SU-DHL-6 (cell line): Measurements from ENCODE around the gene B4GALNT4.

Experiments
- EZH2phosphoT487 ChIP-seq: fragments of 200-600 bp; sonication (generic), shearing (Covaris generic); conservative IDR thresholded peaks from 2 replicates; pipeline ENCODE4 v1.6.1; 2018; ENCODE audit warnings: mild to moderate bottlenecking, antibody characterized with exemption, low read length, moderate library complexity, mixed read lengths
- TF ChIP-seq, protein P1 (sequence below): fragments of 200-600 bp; sonication (generic); IDR thresholded peaks from one replicate; pipeline ENCODE4 v1.5.1; 2017; ENCODE audit warnings: antibody characterized with exemption, mild to moderate bottlenecking, low read length, moderate library complexity; ENCODE audit not compliant: insufficient read depth, poor library complexity, severe bottlenecking

DNA sequence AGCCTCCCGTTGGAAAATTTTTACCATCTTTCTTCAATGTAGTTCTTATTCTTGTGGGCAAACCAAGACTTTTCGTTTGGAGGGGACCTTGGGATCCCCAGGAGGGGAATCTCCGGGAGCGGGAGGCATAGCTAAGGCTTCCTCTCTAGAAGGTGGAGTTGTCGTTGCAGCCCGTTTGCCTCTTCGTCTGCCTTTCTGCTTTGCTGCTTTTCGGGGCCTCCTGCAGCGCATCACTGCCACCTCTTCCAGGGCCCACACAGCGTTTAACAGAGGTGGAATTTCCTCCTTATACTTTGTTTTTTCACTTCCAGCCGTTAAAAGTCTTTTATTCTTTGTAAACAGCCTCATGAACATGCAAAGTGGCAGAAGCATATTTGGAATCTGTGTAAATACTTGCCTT lies 45.1 kb upstream of the B4GALNT4 start:
- TF ChIP-seq, protein P1, sequence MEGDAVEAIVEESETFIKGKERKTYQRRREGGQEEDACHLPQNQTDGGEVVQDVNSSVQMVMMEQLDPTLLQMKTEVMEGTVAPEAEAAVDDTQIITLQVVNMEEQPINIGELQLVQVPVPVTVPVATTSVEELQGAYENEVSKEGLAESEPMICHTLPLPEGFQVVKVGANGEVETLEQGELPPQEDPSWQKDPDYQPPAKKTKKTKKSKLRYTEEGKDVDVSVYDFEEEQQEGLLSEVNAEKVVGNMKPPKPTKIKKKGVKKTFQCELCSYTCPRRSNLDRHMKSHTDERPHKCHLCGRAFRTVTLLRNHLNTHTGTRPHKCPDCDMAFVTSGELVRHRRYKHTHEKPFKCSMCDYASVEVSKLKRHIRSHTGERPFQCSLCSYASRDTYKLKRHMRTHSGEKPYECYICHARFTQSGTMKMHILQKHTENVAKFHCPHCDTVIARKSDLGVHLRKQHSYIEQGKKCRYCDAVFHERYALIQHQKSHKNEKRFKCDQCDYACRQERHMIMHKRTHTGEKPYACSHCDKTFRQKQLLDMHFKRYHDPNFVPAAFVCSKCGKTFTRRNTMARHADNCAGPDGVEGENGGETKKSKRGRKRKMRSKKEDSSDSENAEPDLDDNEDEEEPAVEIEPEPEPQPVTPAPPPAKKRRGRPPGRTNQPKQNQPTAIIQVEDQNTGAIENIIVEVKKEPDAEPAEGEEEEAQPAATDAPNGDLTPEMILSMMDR: no peak
- TF ChIP-seq EZH2phosphoT487: no peak
